CD1c-positive myeloid dendritic cell (primary cell): Measurements from ENCODE around the gene NME1.
"Not testable (repeated sequence)": the region's sequence is repeated elsewhere in the genome, so short reads cannot be mapped to it uniquely, and the experiment has no call there.

Experiments
- DNase-seq: peaks from one replicate; pipeline ENCODE4 v3.0.0-alpha.2; 2016; ENCODE audit errors: extremely low spot score

The NME1 gene

GRCh38 chr17:51153210-51154072 lies at the start of gene NME1:
NME1 (plus strand) TSS chr17:51153559; CDS start chr17:51155655, 2,096 bp downstream.
- DNase-seq, result peak; percentile 100

- DNase-seq, result no peak
Observed at GRCh38 chr17:51107778-51108177, 45.6 kb upstream of the NME1 start.

- peak; percentile 70 for DNase-seq
Observed at GRCh38 chr17:51112303-51113222, 40.8 kb upstream of the NME1 start.

- no peak for DNase-seq
Observed at GRCh38 chr17:51115179-51115578, 38.2 kb upstream of the NME1 start.

GRCh38 chr17:51118330-51119195 lies 34.8 kb upstream of the NME1 start:
- DNase-seq, result peak; percentile 46

GRCh38 chr17:51119415-51120356 lies 33.7 kb upstream of the NME1 start:
- peak; percentile 73 for DNase-seq

GRCh38 chr17:51120357-51120738 lies 33.0 kb upstream of the NME1 start:
- no peak for DNase-seq

- DNase-seq, result peak; percentile 99
Observed at GRCh38 chr17:51120739-51121619, 32.4 kb upstream of the NME1 start, which contains the start of gene SPAG9. SPAG9 (minus strand) TSS chr17:51120868; CDS start chr17:51120656, 212 bp downstream.

GRCh38 chr17:51121620-51122472 lies 31.5 kb upstream of the NME1 start:
- peak; percentile 99 for DNase-seq

- DNase-seq, result not testable (repeated sequence)
Observed at GRCh38 chr17:51122473-51123115, 30.8 kb upstream of the NME1 start.

- DNase-seq, result no peak
Observed at GRCh38 chr17:51124640-51125503, 28.5 kb upstream of the NME1 start.

GRCh38 chr17:51128076-51128475 lies 25.3 kb upstream of the NME1 start:
- DNase-seq, result peak; percentile 78

- DNase-seq, result peak; percentile 49
Observed at GRCh38 chr17:51132964-51133319, 20.4 kb upstream of the NME1 start.

GRCh38 chr17:51133365-51133764 lies 20.0 kb upstream of the NME1 start:
- DNase-seq, result no peak

- DNase-seq, result no peak
Observed at GRCh38 chr17:51135956-51136355, 17.4 kb upstream of the NME1 start.

- no peak for DNase-seq
Observed at GRCh38 chr17:51142597-51142996, 10.8 kb upstream of the NME1 start.
